CD8-positive, alpha-beta memory T cell (primary cell): ENCODE data around the gene QRFP. TPM values are rescaled to one million over a fixed set of nuclear protein-coding genes. Genes with fewer than 3 reads are reported as not detected.

Experiments
- CTCF ChIA-PET: fragments of 350-600 bp; sonication (Branson Sonifier 250); formaldehyde crosslinking; loops from one replicate; lab custom pipeline; 2021; ENCODE audit warnings: antibody characterized with exemption; lab: Charles Lee
- POLR2A ChIA-PET: fragments of 350-600 bp; sonication (Branson Sonifier 250); formaldehyde crosslinking; loops from one replicate; lab custom pipeline; 2021; ENCODE audit warnings: antibody characterized with exemption; lab: Charles Lee
- DNase-seq, 5 donors: peaks; one replicate each; pipeline versions ENCODE4 v3.0.0 to v3.0.0-alpha.2; 2020 to 2022; ENCODE audit warnings: mixed read lengths in 1 of 5
- H3K27ac ChIP-seq: one replicate; pipeline ENCODE4 v1.7.0; 2013; ENCODE audit warnings: low read depth, mild to moderate bottlenecking, low read length, moderate library complexity
- H3K27me3 ChIP-seq: 2 replicates; pipeline ENCODE4 v1.7.0; 2013; ENCODE audit warnings: low read length, mild to moderate bottlenecking; ENCODE audit not compliant: insufficient read depth, poor library complexity, severe bottlenecking
- H3K36me3 ChIP-seq: 2 replicates; pipeline ENCODE4 v1.7.0; 2013; ENCODE audit warnings: mild to moderate bottlenecking, low read length, moderate library complexity; ENCODE audit not compliant: insufficient read depth
- H3K4me1 ChIP-seq: 2 replicates; pipeline ENCODE4 v1.7.0; 2013; ENCODE audit warnings: mild to moderate bottlenecking, low read length, moderate library complexity; ENCODE audit not compliant: insufficient read depth
- H3K4me3 ChIP-seq: 2 replicates; pipeline ENCODE4 v1.7.0; 2013; ENCODE audit warnings: mild to moderate bottlenecking, low read length
- H3K9me3 ChIP-seq: 2 replicates; pipeline ENCODE4 v1.7.0; 2013; ENCODE audit warnings: mild to moderate bottlenecking, low read length
- H3K27ac Mint-ChIP-seq, 8 donors: one replicate each; pipeline ENCODE4 v1.8.0; 2020 to 2021; ENCODE audit warnings: mixed read lengths in 8 of 8, mild to moderate bottlenecking in 6 of 8, inconsistent platforms in 3 of 8, moderate library complexity in 3 of 8
- H3K27me3 Mint-ChIP-seq, 2 donors: one replicate each; pipeline ENCODE4 v1.8.0; 2020 to 2021; ENCODE audit warnings: mixed read lengths in 2 of 2, mild to moderate bottlenecking in 1 of 2, moderate library complexity in 1 of 2
- H3K36me3 Mint-ChIP-seq, 3 donors: one replicate each; pipeline ENCODE4 v1.8.0; 2020 to 2021; ENCODE audit warnings: mixed read lengths in 3 of 3, inconsistent platforms in 1 of 3, mild to moderate bottlenecking in 1 of 3
- H3K4me1 Mint-ChIP-seq, 3 donors: one replicate each; pipeline ENCODE4 v1.8.0; 2020 to 2021; ENCODE audit warnings: mixed read lengths in 3 of 3, inconsistent platforms in 1 of 3, mild to moderate bottlenecking in 1 of 3
- H3K4me3 Mint-ChIP-seq, 7 donors: one replicate each; pipeline ENCODE4 v1.8.0; 2020 to 2021; ENCODE audit warnings: mixed read lengths in 7 of 7, mild to moderate bottlenecking in 6 of 7, moderate library complexity in 4 of 7, inconsistent platforms in 2 of 7
- H3K9me3 Mint-ChIP-seq, 5 donors: one replicate each; pipeline ENCODE4 v1.8.0; 2020 to 2022; ENCODE audit warnings: mixed read lengths in 5 of 5, mild to moderate bottlenecking in 3 of 5, moderate library complexity in 2 of 5, inconsistent platforms in 1 of 5
- polyA plus RNA-seq: library from polyadenylated mRNA; unstranded; fragments of 300-500 nt; fragmentation: Illumina TruSeq; gene quantifications from one replicate; pipeline ENCODE4 v1.2.3, GENCODE V29; 2021
- total RNA-seq, 2 experiments: library from RNA; stranded (reverse); gene quantifications; one replicate each; pipeline ENCODE4 v1.2.3, GENCODE V29; 2021

QRFP gene
- total and polyA plus RNA-seq, 3 experiments from 2014 or later = not detected

GRCh38 chr9:130894546-130894945 lies 2.1 kb downstream of the QRFP start:
- Mint-ChIP-seq H3K36me3 (peaks cover 0 to 24% (median 0%) of the 10 kb centered on the region in 3 donors), H3K27ac (peak overlapping the region in 1 of 8 donors; percentile 52), H3K4me3 (no peak overlapping the region), H3K27me3 (no peaks in the 10 kb centered on the region), H3K4me1 (no peaks in the 10 kb centered on the region), H3K9me3 (no peaks in the 10 kb centered on the region)
- Histone ChIP-seq H3K9me3 (no peaks in the 10 kb centered on the region), H3K4me1 (no peaks in the 10 kb centered on the region), H3K4me3 (no peak overlapping the region), H3K36me3 (no peaks in the 10 kb centered on the region), H3K27ac (no peak overlapping the region), H3K27me3 (peaks cover 5% of the 10 kb centered on the region)
- CTCF ChIA-PET = no interaction called here
- POLR2A ChIA-PET = no interaction called here
- no peak for DNase-seq

GRCh38 chr9:130893341-130894101 lies 3.1 kb downstream of the QRFP start:
- Histone ChIP-seq H3K36me3 (no peaks in the 10 kb centered on the region), H3K27ac (no peak overlapping the region), H3K27me3 (no peaks in the 10 kb centered on the region), H3K9me3 (no peaks in the 10 kb centered on the region), H3K4me3 (no peak overlapping the region), H3K4me1 (no peaks in the 10 kb centered on the region)
- H3K4me3 Mint-ChIP-seq = no peak overlapping the region
- H3K36me3 Mint-ChIP-seq = peaks cover 0 to 31% (median 0%) of the 10 kb centered on the region in 3 donors
- no peaks in the 10 kb centered on the region for H3K9me3 Mint-ChIP-seq
- POLR2A ChIA-PET = no interaction called here
- DNase-seq = no peak
- H3K4me1 Mint-ChIP-seq = no peaks in the 10 kb centered on the region
- peak overlapping the region in 3 of 8 donors; percentile 34 to 52 (median 35) for H3K27ac Mint-ChIP-seq
- CTCF ChIA-PET = no interaction called here
- no peaks in the 10 kb centered on the region for H3K27me3 Mint-ChIP-seq

- peak overlapping the region in 1 of 8 donors; percentile 34 for H3K27ac Mint-ChIP-seq
- ChIA-PET POLR2A (no interaction called here), CTCF (no interaction called here)
- no peaks in the 10 kb centered on the region for H3K27me3 Mint-ChIP-seq
- Histone ChIP-seq H3K4me1 (no peaks in the 10 kb centered on the region), H3K27me3 (no peaks in the 10 kb centered on the region), H3K9me3 (no peaks in the 10 kb centered on the region), H3K4me3 (no peak overlapping the region), H3K27ac (no peak overlapping the region), H3K36me3 (peaks cover 2% of the 10 kb centered on the region)
- H3K36me3 Mint-ChIP-seq = peaks cover 0 to 39% (median 0%) of the 10 kb centered on the region in 3 donors
- no peaks in the 10 kb centered on the region for H3K4me1 Mint-ChIP-seq
- no peaks in the 10 kb centered on the region for H3K9me3 Mint-ChIP-seq
- no peak for DNase-seq
- no peak overlapping the region for H3K4me3 Mint-ChIP-seq
Measured at GRCh38 chr9:130892477-130893304, 3.9 kb downstream of the QRFP start.

- Histone ChIP-seq H3K9me3 (no peaks in the 10 kb centered on the region), H3K4me1 (no peaks in the 10 kb centered on the region), H3K4me3 (no peak overlapping the region), H3K27me3 (no peaks in the 10 kb centered on the region), H3K36me3 (peaks cover 9% of the 10 kb centered on the region), H3K27ac (no peak overlapping the region)
- no peak overlapping the region for H3K4me3 Mint-ChIP-seq
- H3K9me3 Mint-ChIP-seq = no peaks in the 10 kb centered on the region
- no peaks in the 10 kb centered on the region for H3K4me1 Mint-ChIP-seq
- CTCF ChIA-PET = no interaction called here
- peaks cover 0 to 47% (median 5%) of the 10 kb centered on the region in 3 donors for H3K36me3 Mint-ChIP-seq
- H3K27me3 Mint-ChIP-seq = no peaks in the 10 kb centered on the region
- no peak for DNase-seq
- H3K27ac Mint-ChIP-seq = no peak overlapping the region
- POLR2A ChIA-PET = no interaction called here
Measured at GRCh38 chr9:130891688-130892476, 4.7 kb downstream of the QRFP start.

- no peak overlapping the region for H3K27ac ChIP-seq
- ChIA-PET POLR2A (no interaction called here), CTCF (no interaction called here)
- H3K9me3 ChIP-seq = no peaks in the 10 kb centered on the region
- Mint-ChIP-seq H3K27me3 (no peaks in the 10 kb centered on the region), H3K9me3 (no peaks in the 10 kb centered on the region), H3K36me3 (peaks cover 0 to 55% (median 5%) of the 10 kb centered on the region in 3 donors), H3K4me3 (no peak overlapping the region), H3K4me1 (no peaks in the 10 kb centered on the region), H3K27ac (peak overlapping the region in 1 of 8 donors; percentile 88)
- H3K36me3 ChIP-seq = peaks cover 9% of the 10 kb centered on the region
- no peaks in the 10 kb centered on the region for H3K27me3 ChIP-seq
- DNase-seq = no peak
- H3K4me1 ChIP-seq = no peaks in the 10 kb centered on the region
- no peak overlapping the region for H3K4me3 ChIP-seq
Measured at GRCh38 chr9:130890870-130891687, 5.5 kb downstream of the QRFP start.

GRCh38 chr9:130890124-130890523 lies 6.5 kb downstream of the QRFP start:
- Mint-ChIP-seq H3K9me3 (no peaks in the 10 kb centered on the region), H3K27me3 (no peaks in the 10 kb centered on the region), H3K4me1 (no peaks in the 10 kb centered on the region), H3K36me3 (peaks cover 0 to 65% (median 5%) of the 10 kb centered on the region in 3 donors), H3K4me3 (no peak overlapping the region), H3K27ac (no peak overlapping the region)
- Histone ChIP-seq H3K27ac (no peak overlapping the region), H3K27me3 (no peaks in the 10 kb centered on the region), H3K4me1 (no peaks in the 10 kb centered on the region), H3K4me3 (no peak overlapping the region), H3K9me3 (no peaks in the 10 kb centered on the region), H3K36me3 (peaks cover 17% of the 10 kb centered on the region)
- POLR2A ChIA-PET = no interaction called here
- CTCF ChIA-PET = no interaction called here
- DNase-seq = no peak

- Mint-ChIP-seq H3K36me3 (peaks cover 0 to 80% (median 10%) of the 10 kb centered on the region in 3 donors), H3K4me3 (no peak overlapping the region), H3K27ac (no peak overlapping the region), H3K9me3 (no peaks in the 10 kb centered on the region), H3K27me3 (no peaks in the 10 kb centered on the region), H3K4me1 (no peaks in the 10 kb centered on the region)
- CTCF ChIA-PET = interaction anchor here (1.0 kb wide), 1 partner anchor 158 kb away, joined by 3 read pairs; no protein-coding TSS in a partner anchor
- no peak overlapping the region for H3K27ac ChIP-seq
- H3K4me3 ChIP-seq = no peak overlapping the region
- DNase-seq = no peak
- H3K27me3 ChIP-seq = no peaks in the 10 kb centered on the region
- POLR2A ChIA-PET = no interaction called here
- H3K4me1 ChIP-seq = no peaks in the 10 kb centered on the region
- H3K9me3 ChIP-seq = no peaks in the 10 kb centered on the region
- peaks cover 17% of the 10 kb centered on the region for H3K36me3 ChIP-seq
Measured at GRCh38 chr9:130888146-130888885, 8.3 kb downstream of the QRFP start.
